Right renal cortex interstitium (tissue), 3 donors: ENCODE data around the gene TMED8. TPM values are rescaled to one million over a fixed set of nuclear protein-coding genes. Genes with fewer than 3 reads are reported as not detected.
A peak's percentile ranks its signal among the peaks of the same experiment; 100 is the strongest.
"Not testable (repeated sequence)": the region's sequence is repeated elsewhere in the genome, so short reads cannot be mapped to it uniquely, and the experiment has no call there.

Experiments
- DNase-seq, 3 donors: peaks; one replicate each; pipeline ENCODE4 v3.0.0-alpha.2; 2013; ENCODE audit warnings: low read depth in 3 of 3, low spot score in 2 of 3
- polyA plus RNA-seq, 3 donors: library from polyadenylated mRNA; unstranded; fragments of 120-200 nt; gene quantifications; one replicate each; pipeline ENCODE4 v1.2.1, GENCODE V29; 2013; ENCODE audit not compliant: insufficient read length in 3 of 3

TMED8 gene
- polyA plus RNA-seq, 3 donors = 21.4 to 22.5 (median 22.2) TPM

- no peak for DNase-seq
These were observed 7.6 kb downstream of the TMED8 start for GRCh38 chr14:77369285-77369684.

DNA sequence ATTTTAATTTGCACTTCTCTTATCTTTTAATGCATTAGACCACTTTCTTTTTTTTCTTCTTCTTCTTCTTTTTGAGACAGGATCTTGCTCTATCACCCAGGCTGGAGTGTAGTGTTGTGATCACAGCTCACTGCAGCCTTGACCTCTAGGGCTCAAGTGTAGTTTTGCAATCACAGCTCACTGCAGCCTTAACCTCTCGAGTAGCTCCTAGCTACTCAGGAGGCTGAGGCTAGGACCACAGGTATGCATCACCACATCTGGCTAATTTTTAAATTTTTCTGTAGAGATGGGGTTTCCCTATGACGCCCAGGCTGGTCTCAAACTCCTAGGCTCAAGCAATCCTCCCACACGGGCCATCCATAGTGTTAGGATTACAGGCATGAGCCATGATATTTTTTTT is 12.7 kb downstream of the TMED8 start:
- DNase-seq = no peak

DNA sequence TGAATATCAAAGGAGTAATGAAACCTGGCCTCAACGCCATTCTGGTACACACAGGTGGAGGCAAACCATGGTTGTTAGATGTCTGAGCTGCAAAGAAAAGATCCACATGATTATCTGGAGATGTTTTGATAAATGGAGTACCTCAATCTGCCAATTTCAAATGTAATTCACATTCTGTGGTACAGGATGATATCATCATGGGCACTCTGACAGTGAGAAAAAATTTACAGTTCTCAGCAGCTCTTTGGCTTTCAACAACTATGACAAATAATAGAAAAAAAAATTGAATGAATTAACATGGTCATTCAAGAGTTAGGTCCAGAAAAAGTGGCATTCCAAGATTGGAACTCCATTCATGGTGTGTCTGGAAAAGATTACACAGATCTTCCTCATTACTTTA is 17.3 kb downstream of the TMED8 start:
- DNase-seq = no peak

DNA sequence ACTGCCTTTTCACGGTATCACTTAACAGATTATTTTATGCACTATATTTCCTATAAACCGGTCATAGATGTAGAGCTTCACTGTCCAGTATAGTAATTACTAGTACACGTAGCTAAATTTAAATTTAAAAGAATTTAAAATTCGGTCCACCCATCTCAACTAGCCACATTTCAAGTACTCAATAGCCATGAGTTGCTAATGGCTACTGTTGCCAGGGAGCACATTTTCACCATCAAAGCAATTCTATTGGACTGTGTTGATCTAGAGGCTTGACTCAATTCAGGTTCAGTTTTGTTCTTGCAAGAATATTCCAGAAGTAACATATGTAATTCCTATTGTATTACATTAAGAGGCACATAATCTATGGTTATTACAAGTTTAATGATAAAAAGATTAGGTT is 20.0 kb downstream of the TMED8 start:
- no peak for DNase-seq

DNA sequence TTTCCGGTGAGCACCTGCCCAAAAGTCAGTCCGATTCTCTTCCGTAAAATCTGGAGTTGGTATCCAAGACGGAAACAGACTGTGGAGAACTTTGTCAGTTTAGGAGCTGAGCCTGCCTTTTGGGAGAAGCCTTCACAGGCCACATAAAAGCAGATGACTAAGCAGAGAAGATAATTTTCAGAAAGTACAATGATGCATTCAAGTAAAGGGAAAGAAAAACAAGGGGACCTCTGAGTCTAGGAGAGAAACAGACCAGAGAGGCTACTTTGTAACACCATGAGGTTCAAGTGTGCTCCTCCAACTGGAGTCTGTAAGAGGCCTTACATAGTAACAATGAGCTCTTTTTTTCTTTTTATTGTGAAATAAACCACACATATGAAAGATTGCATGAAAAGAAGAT is 21.1 kb downstream of the TMED8 start:
- no peak for DNase-seq

DNA sequence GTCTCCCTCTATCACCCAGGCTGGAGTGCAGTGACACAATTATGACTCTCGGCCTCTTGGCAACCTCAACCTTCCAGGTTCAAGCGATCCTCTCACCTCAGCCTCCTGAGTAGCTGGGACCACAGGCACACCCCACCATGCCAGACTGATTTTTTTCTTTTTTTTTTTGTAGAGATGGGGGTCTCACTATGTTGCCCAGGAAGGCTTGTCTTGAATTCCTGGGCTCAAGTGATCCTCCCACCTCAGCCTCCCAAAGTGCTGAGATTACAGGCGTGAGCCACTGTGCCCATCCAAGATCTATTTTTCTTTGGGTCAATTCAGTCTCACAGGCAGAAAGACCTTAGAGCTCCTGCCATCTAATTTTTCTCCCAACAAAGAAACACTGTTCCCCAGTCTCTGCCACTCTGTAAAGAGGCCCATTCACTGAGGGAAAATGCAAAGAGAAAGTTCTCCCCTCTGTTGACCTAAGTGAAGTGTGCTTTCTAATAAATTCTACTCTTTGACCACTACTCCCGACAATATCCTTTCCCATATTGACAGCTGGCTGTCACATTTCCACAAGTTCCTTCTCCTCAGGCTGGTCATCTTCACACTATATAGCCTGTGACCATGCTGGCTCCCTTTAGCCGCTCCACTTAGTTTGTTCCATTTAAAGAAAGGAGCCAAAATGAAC is 23.3 kb downstream of the TMED8 start:
- DNase-seq = no peak

DNA sequence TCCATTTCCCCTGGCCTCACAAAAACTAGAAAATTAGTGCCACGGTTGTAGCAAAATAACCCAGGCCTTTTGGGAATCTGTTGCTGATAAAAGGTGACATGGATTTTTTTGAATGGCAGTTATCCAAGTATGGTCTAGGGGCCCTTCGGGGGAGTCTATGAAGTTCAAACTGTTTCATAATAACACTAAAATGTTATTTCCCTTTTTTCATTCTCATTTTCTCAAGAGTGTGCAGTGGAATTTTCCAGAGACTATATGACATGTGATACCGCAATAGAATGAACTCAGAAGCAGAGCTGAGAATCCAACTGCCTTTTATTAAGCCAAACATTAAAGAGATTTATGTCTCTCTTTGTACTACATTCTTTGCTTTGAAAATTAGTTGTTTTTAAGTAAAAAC is 29.1 kb downstream of the TMED8 start:
- DNase-seq = peak in 1 of 3 donors; percentile 27

DNA sequence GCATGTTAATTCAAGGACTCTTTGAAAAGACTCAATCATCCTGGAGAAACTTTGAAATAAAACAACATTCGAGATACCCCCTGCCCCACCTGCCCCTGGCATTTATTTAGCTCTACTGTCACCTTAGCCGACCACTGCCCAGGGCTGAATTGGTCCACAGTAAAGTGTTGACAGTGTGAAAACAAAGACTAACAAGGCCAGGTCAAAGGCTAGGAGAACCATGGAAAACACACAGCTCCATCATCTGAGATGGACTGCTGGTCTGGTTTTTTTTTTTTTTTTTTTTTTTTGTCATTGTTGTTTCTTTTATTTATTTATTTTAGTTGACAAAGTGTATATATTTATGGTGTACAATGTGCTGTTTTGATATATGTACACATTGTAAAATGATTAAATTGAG is 30.4 kb downstream of the TMED8 start:
- no peak for DNase-seq

- no peak for DNase-seq
These were observed 32.4 kb downstream of the TMED8 start for GRCh38 chr14:77344377-77344996.

GRCh38 chr14:77343662-77344061 is 33.2 kb downstream of the TMED8 start:
- DNase-seq = no peak

GRCh38 chr14:77342726-77343397 is 34.0 kb downstream of the TMED8 start:
- DNase-seq = no peak

GRCh38 chr14:77340389-77340788 is 36.5 kb downstream of the TMED8 start:
- no peak for DNase-seq

DNA sequence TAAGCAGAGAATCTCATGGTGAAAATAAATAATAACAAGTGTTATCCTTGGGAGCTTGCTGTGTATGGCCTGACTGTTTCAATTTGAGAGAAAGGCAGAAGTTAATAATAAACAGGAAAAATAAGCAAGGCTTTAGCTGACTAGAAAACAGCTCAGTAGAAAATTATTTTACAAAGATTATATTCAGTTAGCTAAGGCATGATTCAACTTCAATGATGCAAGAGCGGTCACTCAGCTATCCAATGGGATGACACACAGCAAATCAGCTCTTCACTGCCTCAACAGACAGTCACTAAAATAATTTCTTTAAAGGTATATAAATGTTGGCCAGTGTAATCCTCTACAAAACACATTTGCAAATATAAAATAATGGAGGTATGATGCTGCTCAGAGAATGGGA is 37.5 kb downstream of the TMED8 start:
- no peak for DNase-seq

GRCh38 chr14:77338302-77338701 is 38.6 kb downstream of the TMED8 start:
- DNase-seq = no peak

GRCh38 chr14:77337880-77338279 is 39.0 kb downstream of the TMED8 start:
- no peak for DNase-seq

DNA sequence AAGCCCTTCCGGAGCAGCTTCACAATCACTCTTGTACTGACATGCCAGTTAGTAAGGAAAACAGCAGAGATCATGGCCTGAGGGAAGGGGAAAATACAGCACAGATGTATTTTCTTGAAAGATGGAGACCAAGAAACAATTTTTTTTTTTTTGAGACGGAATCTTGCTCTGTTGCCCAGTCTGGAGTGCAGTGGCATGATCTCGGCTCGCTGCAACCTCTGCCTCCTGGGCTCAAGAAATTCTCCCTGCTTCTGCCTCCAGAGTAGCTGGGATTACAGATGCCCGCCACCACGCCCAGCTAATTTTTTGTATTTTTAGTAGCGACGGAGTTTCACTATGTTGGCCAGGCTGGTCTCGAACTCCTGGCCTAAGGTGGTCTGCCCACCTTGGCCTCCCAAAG is 39.6 kb downstream of the TMED8 start:
- not testable (repeated sequence) for DNase-seq

GRCh38 chr14:77335576-77335975 is 41.3 kb downstream of the TMED8 start:
- no peak for DNase-seq

- DNase-seq = no peak
These were observed 47.0 kb downstream of the TMED8 start for GRCh38 chr14:77329872-77330271.

- no peak for DNase-seq
These were observed 49.8 kb downstream of the TMED8 start for GRCh38 chr14:77327111-77327510.

DNA sequence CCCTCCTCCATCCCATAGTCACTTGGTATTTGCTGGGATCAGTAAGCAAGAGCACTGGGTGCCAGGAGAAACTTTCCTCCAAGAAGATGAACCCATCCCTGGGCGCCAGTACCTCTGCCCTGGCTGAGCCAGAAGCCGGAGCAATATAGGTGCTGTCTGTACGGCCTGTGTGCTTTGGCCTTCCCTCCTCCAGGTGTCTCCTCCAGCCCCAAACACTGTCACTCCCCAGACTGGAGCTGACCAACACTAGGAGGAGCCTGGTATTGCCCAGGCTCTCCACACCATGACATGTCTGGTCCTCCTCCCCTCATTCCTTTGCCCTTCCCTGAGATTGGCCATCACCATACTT is 51.2 kb downstream of the TMED8 start:
- no peak for DNase-seq

DNA sequence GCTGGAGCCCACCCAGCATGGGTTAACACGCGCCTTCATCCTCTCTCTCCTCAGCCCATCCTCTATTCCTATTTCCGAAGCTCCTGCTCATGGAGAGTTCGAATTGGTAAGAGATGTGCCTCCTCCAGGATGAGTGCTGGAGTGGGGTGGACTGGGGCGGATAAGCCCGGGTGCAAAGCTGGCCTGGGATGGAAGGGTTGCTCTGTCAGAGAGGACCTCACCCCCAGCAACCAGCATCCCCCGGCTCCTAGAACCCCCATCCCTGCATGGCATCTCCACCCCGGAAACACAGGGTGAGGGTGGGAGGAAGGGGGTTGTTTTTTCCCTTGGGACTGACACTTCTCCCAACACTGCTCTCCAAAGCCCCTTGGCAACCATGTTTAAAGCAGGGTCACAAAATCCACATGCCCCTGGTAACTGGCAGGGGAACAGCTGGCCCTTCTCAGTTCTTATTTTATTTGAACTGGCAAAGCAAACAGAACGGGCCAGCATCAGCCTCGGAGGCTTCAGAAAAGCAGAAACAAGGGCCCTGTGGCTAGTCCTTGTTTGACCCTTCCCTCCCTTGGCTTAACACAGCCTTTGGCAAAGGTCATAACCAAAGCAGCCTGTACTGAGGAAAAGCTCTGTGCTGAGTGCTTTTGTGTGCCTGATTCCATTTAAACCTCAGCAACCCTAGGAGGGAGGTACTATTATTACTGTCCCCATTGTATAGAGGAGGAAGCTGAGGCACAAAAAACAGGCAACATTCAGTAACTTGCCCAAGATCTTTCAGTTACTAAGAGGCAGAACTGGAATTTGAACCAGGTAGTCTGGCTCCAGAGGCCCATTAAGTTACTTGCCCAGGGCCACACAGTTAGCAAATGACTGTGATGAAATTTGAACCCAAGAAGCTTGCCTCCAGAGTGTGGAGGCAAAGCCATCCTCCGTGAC is 51.8 kb downstream of the TMED8 start:
- no peak for DNase-seq
